Melanocyte of skin (primary cell): ENCODE data around the gene RPL36. TPM values are rescaled to one million over a fixed set of nuclear protein-coding genes. Genes with fewer than 3 reads are reported as not detected.

Experiments
- total RNA-seq, 2 donors: library from RNA; depleted of rRNA; stranded (reverse); fragments of >200 nt; gene quantifications; 2 replicates each; pipeline ENCODE4 v1.2.3, GENCODE V29; 2012

The RPL36 gene
- 100 to 1,000 TPM; 226 to 259 TPM for total RNA-seq

DNA sequence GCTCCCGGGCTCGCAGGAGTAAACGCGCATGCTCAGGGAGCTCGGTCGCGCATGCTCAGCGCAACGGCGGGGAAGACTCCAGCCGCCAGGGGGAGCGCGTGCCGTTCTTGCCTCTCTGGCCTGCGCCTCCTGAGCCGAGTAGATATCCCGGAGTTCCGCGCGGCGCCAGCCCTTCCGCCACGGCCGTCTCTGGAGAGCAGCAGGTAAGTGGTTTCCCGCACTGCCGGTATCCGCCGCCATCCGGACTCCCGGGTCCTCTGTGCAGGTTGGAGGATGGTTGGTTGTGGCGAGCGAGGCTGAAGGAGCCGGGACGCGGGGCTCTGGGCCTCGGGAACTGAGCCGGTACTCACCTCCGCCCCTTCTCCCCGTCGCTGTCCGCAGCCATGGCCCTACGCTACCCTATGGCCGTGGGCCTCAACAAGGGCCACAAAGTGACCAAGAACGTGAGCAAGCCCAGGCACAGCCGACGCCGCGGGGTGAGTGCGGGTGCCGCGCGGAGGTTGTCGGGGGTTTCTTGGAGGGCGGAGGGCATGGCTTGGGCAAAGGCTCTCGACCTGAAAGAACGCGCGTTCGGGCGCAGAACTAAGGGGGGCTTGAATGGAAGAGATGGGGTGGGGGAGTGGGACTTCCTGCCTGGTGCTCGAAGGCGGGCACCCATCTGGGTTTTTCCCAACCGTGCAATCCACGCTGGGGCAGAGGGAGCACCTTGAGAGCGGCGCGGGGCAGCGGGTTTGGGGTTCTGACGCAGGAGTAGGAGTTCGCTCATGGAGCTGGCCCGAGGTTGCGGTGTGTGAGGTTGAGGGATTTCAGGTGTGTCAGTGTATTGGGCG is at the start of gene RPL36:
Gene RPL36, plus strand, starts transcription at position 171 of the 830 bp plus-strand sequence. Its CDS starts 213 bp downstream, at position 384.

DNA sequence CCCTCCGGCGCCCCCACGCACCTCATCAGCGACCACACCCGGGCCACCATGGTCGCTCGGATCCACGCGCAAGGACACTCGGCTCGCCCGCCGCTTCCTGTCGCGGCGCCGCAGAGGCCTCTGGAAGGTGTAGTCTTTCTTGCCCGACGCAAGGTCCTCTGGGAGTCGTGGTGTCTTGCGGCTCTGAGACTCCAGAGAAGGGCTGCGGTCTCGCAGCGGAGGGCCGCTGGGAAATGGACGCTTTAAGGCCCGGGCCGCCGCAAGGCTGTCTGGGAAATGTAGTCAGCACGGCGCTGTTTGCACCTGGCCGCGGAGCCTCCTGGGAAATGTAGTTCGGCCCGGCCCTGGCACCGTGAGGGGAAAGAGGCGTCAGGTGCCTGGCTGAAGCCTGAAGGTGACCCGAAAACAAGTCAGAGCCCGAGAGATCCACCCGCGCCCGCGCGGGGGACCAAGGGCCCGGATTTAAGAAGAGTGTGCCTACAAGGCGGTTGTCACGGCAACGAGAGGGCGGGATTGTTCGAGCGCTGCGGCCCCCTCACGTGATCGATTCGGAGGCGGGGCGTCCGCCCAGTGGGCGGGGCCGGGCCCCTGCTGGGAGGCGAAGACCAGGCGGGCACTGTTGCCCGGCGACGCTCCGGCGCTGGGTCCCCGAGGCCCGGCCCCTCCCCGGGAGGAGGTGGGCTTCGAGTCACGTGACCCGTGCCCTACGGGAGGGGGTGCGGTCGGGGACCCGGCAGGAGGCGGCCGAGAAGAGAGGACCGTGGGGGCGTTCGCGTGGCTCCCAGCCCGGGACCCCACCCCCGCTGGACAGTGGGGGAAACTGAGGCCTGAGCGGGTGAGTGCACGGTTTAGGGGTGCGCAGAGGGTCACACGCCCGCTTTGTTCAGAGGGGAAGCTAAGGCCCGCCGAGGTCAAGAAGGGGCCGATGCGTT is 9.4 kb upstream of the RPL36 start, which contains the start of the genes HSD11B1L and MICOS13:
Gene HSD11B1L, plus strand, starts transcription at position 591 of the 932 bp plus-strand sequence. CDS start 3,806 bp downstream, outside the sequence.
Gene MICOS13, minus strand, starts transcription at position 80 of the 932 bp plus-strand sequence. Its CDS starts 30 bp downstream, at position 50.

DNA sequence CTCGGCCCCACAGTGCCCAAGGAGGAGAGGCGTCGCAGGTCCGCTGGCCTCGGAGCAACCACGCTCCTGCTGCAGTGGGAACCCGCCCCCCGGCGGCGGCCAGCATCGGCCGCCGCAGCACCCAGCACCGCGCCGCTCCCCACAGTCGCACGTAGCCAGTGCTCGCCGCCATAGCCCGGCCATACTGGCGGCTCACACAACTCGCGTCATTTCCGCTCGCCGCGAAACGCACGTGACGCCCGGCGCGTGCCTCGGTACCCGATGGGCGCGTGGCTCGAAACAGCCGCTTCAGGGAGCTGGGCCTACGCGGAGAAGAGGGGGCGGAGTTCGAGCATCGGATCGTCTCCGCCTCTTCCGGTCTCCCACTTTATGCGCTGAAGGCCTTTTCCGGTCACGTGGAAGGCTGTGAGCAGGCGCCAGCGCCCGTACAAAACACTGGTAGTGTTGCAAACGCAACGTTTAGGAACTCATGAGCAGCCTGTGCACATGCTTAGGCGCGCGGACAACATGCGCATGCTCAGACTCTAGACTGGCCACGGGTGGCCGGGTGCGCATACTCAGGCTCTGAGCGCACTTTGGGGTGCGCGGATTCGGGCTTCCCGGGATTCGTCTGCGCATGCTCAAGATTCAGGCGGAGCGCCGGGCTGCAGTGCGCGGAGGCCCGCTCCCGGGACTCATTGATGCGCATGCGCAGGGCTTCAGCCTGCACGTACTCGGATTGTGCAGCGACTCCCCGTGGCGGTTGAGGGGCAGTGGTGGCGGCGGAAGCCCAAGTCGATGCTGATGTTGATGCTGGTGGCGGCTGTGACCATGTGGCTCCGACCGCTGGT is 30.1 kb downstream of the RPL36 start, which contains the start of the genes CATSPERD and LONP1:
Gene CATSPERD, plus strand, starts transcription at position 677 of the 830 bp plus-strand sequence. Its CDS starts 101 bp downstream, at position 778.
Gene LONP1, minus strand, starts transcription at position 186 of the 830 bp plus-strand sequence. Its CDS starts 14 bp downstream, at position 172.

Other genes starting within 250 kb of the RPL36 start
- gene ZNRF4, start 234.9 kb upstream of the RPL36 start, total RNA-seq, result not detected
- under 1 TPM in 1 of 2 donors, not detected in 1; 1.00 TPM for gene TINCR, start 122.3 kb upstream of the RPL36 start, total RNA-seq
- gene SAFB2, start 67.5 kb upstream of the RPL36 start, total RNA-seq, result 10 to 100 TPM; 24.1 to 28.0 TPM
- 10 to 100 TPM; 36.8 to 52.0 TPM for gene SAFB, start 67.2 kb upstream of the RPL36 start, total RNA-seq
- gene MICOS13, start 9.8 kb upstream of the RPL36 start, total RNA-seq, result 10 to 100 TPM; 22.6 to 32.3 TPM
- gene HSD11B1L, start 9.3 kb upstream of the RPL36 start, total RNA-seq, result 1 to 10 TPM; 3.0 to 7.9 TPM
- 100 to 1,000 TPM in 1 of 2 donors, 10 to 100 TPM in 1; 63.0 to 108 TPM for gene LONP1, start 29.9 kb downstream of the RPL36 start, total RNA-seq
- gene CATSPERD, start 30.3 kb downstream of the RPL36 start, total RNA-seq, result not detected
- 1 to 10 TPM in 1 of 2 donors, under 1 TPM in 1; 0.33 to 1.4 TPM for gene PRR22, start 94.5 kb downstream of the RPL36 start, total RNA-seq
- gene DUS3L, start 100.9 kb downstream of the RPL36 start, total RNA-seq, result 10 to 100 TPM; 45.1 to 55.9 TPM
- gene NRTN, start 114.8 kb downstream of the RPL36 start, total RNA-seq, result 1 to 10 TPM; 1.0 to 2.0 TPM
- not detected for gene FUT6, start 149.4 kb downstream of the RPL36 start, total RNA-seq
- gene FUT3, start 161.2 kb downstream of the RPL36 start, total RNA-seq, result not detected
- gene FUT5, start 180.2 kb downstream of the RPL36 start, total RNA-seq, result not detected
- gene NDUFA11, start 213.5 kb downstream of the RPL36 start, total RNA-seq, result 100 to 1,000 TPM; 293 to 363 TPM
- 1 to 10 TPM; 3.0 to 4.1 TPM for gene VMAC, start 214.6 kb downstream of the RPL36 start, total RNA-seq
- 1 to 10 TPM in 1 of 2 donors, under 1 TPM in 1; 1.00 to 2.8 TPM for gene CAPS, start 224.0 kb downstream of the RPL36 start, total RNA-seq